HG03571 (cell line): ENCODE results near the gene BGN.

Experiments
- ATAC-seq: cut with Tn5 transposase; IDR thresholded peaks from one replicate; pipeline ENCODE4 v1.9.1; 2021; ENCODE audit not compliant: unreplicated experiment

BGN gene

GRCh38 chrX:153524234-153524633 lies 29.5 kb downstream of the BGN start:
- ATAC-seq: no peak

GRCh38 chrX:153525451-153525850 lies 30.7 kb downstream of the BGN start:
- no peak for ATAC-seq

GRCh38 chrX:153526042-153526441 lies 31.3 kb downstream of the BGN start:
- ATAC-seq: no peak

- ATAC-seq: no peak
Measured at GRCh38 chrX:153526801-153527200, 32.0 kb downstream of the BGN start.

GRCh38 chrX:153527208-153527607 lies 32.4 kb downstream of the BGN start:
- no peak for ATAC-seq

GRCh38 chrX:153530411-153531129 lies 35.8 kb downstream of the BGN start:
- no peak for ATAC-seq

GRCh38 chrX:153533091-153533490 lies 38.3 kb downstream of the BGN start:
- ATAC-seq: no peak

GRCh38 chrX:153537080-153537479 lies 42.3 kb downstream of the BGN start:
- ATAC-seq: no peak

- no peak for ATAC-seq
Measured at GRCh38 chrX:153537526-153538295, 42.9 kb downstream of the BGN start.

- ATAC-seq: no peak
Measured at GRCh38 chrX:153538424-153538823, 43.6 kb downstream of the BGN start.

- no peak for ATAC-seq
Measured at GRCh38 chrX:153539171-153539978, 44.6 kb downstream of the BGN start.

- ATAC-seq: no peak
Measured at GRCh38 chrX:153539979-153540358, 45.2 kb downstream of the BGN start.

GRCh38 chrX:153544727-153545126 lies 49.9 kb downstream of the BGN start:
- ATAC-seq: no peak

- no peak for ATAC-seq
Measured at GRCh38 chrX:153546386-153546785, 51.6 kb downstream of the BGN start.

- no peak for ATAC-seq
Measured at GRCh38 chrX:153547195-153547594, 52.4 kb downstream of the BGN start.

GRCh38 chrX:153549231-153549630 lies 54.5 kb downstream of the BGN start:
- ATAC-seq: no peak

- ATAC-seq: no peak
Measured at GRCh38 chrX:153549807-153550206, 55.0 kb downstream of the BGN start.

GRCh38 chrX:153551135-153551534 lies 56.4 kb downstream of the BGN start:
- no peak for ATAC-seq

- ATAC-seq: no peak
Measured at GRCh38 chrX:153554519-153555167, 59.9 kb downstream of the BGN start.

- ATAC-seq: no peak
Measured at GRCh38 chrX:153556767-153557166, 62.0 kb downstream of the BGN start.
